Loucy (cell line): ENCODE results near the gene KRT37.
"Not testable (repeated sequence)": the region's sequence is repeated elsewhere in the genome, so short reads cannot be mapped to it uniquely, and the experiment has no call there.

Experiments
- H2AFZ ChIP-seq: fragments of 200-600 bp; sonication (generic); 2 replicates; pipeline ENCODE4 v1.6.0; 2016; ENCODE audit warnings: antibody characterized with exemption, mild to moderate bottlenecking, low read length, moderate library complexity
- H3F3A ChIP-seq: fragments of 200-600 bp; 2 replicates; pipeline ENCODE4 v1.6.0; 2016; ENCODE audit warnings: antibody characterized with exemption, low read depth, mild to moderate bottlenecking
- H3K27me3 ChIP-seq: fragments of 200-600 bp; sonication (generic); 2 replicates; pipeline ENCODE4 v1.6.1; 2014; ENCODE audit warnings: low read length, mild to moderate bottlenecking; ENCODE audit not compliant: insufficient read depth, poor library complexity, severe bottlenecking
- H3K36me3 ChIP-seq: fragments of 200-600 bp; sonication (generic); 2 replicates; pipeline ENCODE4 v1.6.1; 2016; ENCODE audit warnings: low read length; ENCODE audit not compliant: insufficient read depth
- H3K4me1 ChIP-seq: fragments of 200-600 bp; sonication (generic); 2 replicates; pipeline ENCODE4 v1.5.1; 2014; ENCODE audit warnings: low read length, mild to moderate bottlenecking; ENCODE audit not compliant: insufficient read depth, poor library complexity, severe bottlenecking
- H3K4me2 ChIP-seq: fragments of 200-600 bp; sonication (generic); 2 replicates; pipeline ENCODE4 v1.6.0; 2014; ENCODE audit warnings: antibody characterized with exemption, low read length, low read depth, mild to moderate bottlenecking; ENCODE audit not compliant: poor library complexity, severe bottlenecking
- H3K4me3 ChIP-seq: fragments of 200-600 bp; sonication (generic); 2 replicates; pipeline ENCODE4 v1.5.1; 2014; ENCODE audit warnings: low read length, mild to moderate bottlenecking, mixed read lengths; ENCODE audit not compliant: poor library complexity, severe bottlenecking
- H3K79me2 ChIP-seq: fragments of 200-600 bp; sonication (generic); 2 replicates; pipeline ENCODE4 v1.6.1; 2014; ENCODE audit warnings: low read length; ENCODE audit not compliant: insufficient read depth
- H3K9ac ChIP-seq: fragments of 200-600 bp; sonication (generic); 2 replicates; pipeline ENCODE4 v1.6.0; 2014; ENCODE audit warnings: mild to moderate bottlenecking, low read depth, low read length, moderate library complexity; ENCODE audit not compliant: poor library complexity, severe bottlenecking
- H3K9me2 ChIP-seq: fragments of 200-600 bp; sonication (generic); replicated peaks from 2 replicates; pipeline ENCODE4 v1.6.1; 2016; ENCODE audit warnings: low read depth, low read length, mixed read lengths
- H3K9me3 ChIP-seq: fragments of 200-600 bp; sonication (generic); 2 replicates; pipeline ENCODE4 v1.6.1; 2014; ENCODE audit warnings: mild to moderate bottlenecking, antibody characterized with exemption, low read length, low read depth; ENCODE audit not compliant: insufficient read depth
- H4K20me1 ChIP-seq: fragments of 200-600 bp; sonication (generic); 2 replicates; pipeline ENCODE4 v1.6.0; 2014; ENCODE audit warnings: antibody characterized with exemption, low read length, mild to moderate bottlenecking; ENCODE audit not compliant: insufficient read depth, poor library complexity, severe bottlenecking
- CTCF ChIP-seq: fragments of 200-600 bp; sonication (generic); conservative IDR thresholded peaks from 2 replicates; pipeline ENCODE4 v1.5.1; 2014; ENCODE audit warnings: mild to moderate bottlenecking, antibody characterized with exemption, low read length
- EZH2phosphoT487 ChIP-seq: fragments of 200-600 bp; IDR thresholded peaks from 2 replicates; pipeline ENCODE4 v1.6.1; 2018; ENCODE audit warnings: antibody characterized with exemption, mild to moderate bottlenecking, moderate library complexity, borderline replicate concordance

KRT37 gene

DNA sequence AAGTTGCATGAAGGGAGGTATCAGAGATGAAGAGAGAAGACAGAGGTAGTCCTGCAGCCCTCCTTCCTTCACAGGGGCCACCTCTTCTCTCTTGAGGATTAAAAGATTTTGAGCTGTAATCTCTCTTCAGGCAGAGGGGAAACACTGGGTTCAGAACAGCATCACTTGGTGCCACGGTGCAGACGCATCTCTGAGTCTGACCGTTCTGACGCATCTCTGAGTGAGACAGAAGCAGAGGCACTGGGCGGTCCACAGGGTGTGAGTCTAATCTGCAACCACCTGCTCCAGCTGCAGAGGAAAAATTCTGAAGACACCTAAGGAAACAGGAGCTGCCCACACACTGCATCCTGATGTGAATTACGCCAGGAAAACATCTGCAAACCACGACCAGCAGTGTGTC is 5.3 kb upstream of the KRT37 start:
- Histone ChIP-seq H3K4me3 (no peak overlapping the region), H3K9ac (no peak overlapping the region), H4K20me1 (no peaks in the 10 kb centered on the region), H3K4me1 (no peaks in the 10 kb centered on the region), H3K79me2 (no peaks in the 10 kb centered on the region), H3K4me2 (no peak overlapping the region), H3K9me2 (no peaks in the 10 kb centered on the region), H3F3A (no peaks in the 10 kb centered on the region), H3K27me3 (no peaks in the 10 kb centered on the region), H2AFZ (no peak overlapping the region), H3K9me3 (no peaks in the 10 kb centered on the region), H3K36me3 (no peaks in the 10 kb centered on the region)
- TF ChIP-seq EZH2phosphoT487, result no peak
- no peak for TF ChIP-seq CTCF

GRCh38 chr17:41428591-41429291 is 4.4 kb upstream of the KRT37 start:
- Histone ChIP-seq H3K4me2 (no peak overlapping the region), H4K20me1 (no peaks in the 10 kb centered on the region), H3K9ac (no peak overlapping the region), H3K4me1 (no peaks in the 10 kb centered on the region), H3K36me3 (no peaks in the 10 kb centered on the region), H3F3A (no peaks in the 10 kb centered on the region), H3K9me2 (no peaks in the 10 kb centered on the region), H3K27me3 (no peaks in the 10 kb centered on the region), H2AFZ (no peak overlapping the region), H3K4me3 (no peak overlapping the region), H3K9me3 (no peaks in the 10 kb centered on the region), H3K79me2 (no peaks in the 10 kb centered on the region)
- TF ChIP-seq EZH2phosphoT487, result no peak
- no peak for TF ChIP-seq CTCF

GRCh38 chr17:41422586-41422985 is 1.8 kb downstream of the KRT37 start:
- not testable (repeated sequence) for H3K9me2 ChIP-seq, H3K4me1 ChIP-seq, H3K79me2 ChIP-seq, H3K9ac ChIP-seq, H3K4me2 ChIP-seq, H3K4me3 ChIP-seq, H3K27me3 ChIP-seq, H3K36me3 ChIP-seq, H2AFZ ChIP-seq, H4K20me1 ChIP-seq, H3K9me3 ChIP-seq, H3F3A ChIP-seq

DNA sequence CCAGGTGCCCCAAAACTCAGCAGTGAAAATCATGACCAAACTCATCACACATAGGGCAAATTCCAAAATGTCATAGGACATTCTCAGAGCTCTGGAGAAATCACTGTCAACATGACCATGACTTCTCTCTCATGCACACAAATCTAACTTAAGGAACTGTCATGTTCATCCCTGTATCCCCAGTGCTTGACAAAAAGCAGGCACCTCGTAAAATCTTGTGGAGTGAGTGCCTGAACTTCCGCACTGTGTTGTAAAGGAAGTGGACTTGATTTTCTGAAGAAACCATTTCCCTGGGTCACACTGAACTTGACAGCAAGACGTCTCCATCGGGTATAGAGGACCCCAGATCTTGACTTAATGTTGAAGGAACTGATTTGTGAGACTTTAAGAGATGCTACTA is 2.8 kb downstream of the KRT37 start:
- Histone ChIP-seq H3K4me3 (no peak overlapping the region), H3K4me1 (no peaks in the 10 kb centered on the region), H3K4me2 (no peak overlapping the region), H4K20me1 (no peaks in the 10 kb centered on the region), H2AFZ (no peak overlapping the region), H3K79me2 (no peaks in the 10 kb centered on the region), H3K9me3 (no peaks in the 10 kb centered on the region), H3K9ac (no peak overlapping the region), H3K36me3 (no peaks in the 10 kb centered on the region), H3F3A (no peaks in the 10 kb centered on the region), H3K9me2 (no peaks in the 10 kb centered on the region), H3K27me3 (peaks cover 9% of the 10 kb centered on the region)
- TF ChIP-seq EZH2phosphoT487 (no peak), CTCF (no peak)
